ENCODE measurements around the gene RB1.

- TF ChIP-seq CTCF (IDR thresholded peaks at IDR 0.05) = no peak
- no peak for TF ChIP-seq MAX (IDR thresholded peaks at IDR 0.05)
- no peak for TF ChIP-seq REST (IDR thresholded peaks at IDR 0.05)
- TF ChIP-seq PBX3 (IDR thresholded peaks at IDR 0.05) = no peak
- TF ChIP-seq POLR2AphosphoS2 (conservative IDR thresholded peaks at IDR 0.05; ENCODE audit: low read length) = no peak
- TF ChIP-seq RAD21 (conservative IDR thresholded peaks at IDR 0.05 in 1 of 2, IDR thresholded peaks at IDR 0.05 in 1 of 2) = no peak
- no peak for TF ChIP-seq ATOH8 (CRISPR knock-in tag; IDR thresholded peaks at IDR 0.05; ENCODE audit: low read depth)
- no peak for TF ChIP-seq PHF8 (IDR thresholded peaks at IDR 0.05; ENCODE audit: borderline replicate concordance, low read depth)
- TF ChIP-seq ZFP36 (IDR thresholded peaks at IDR 0.05; ENCODE audit: borderline replicate concordance, partially characterized antibody) = no peak
- no peak for TF ChIP-seq CBX2 (IDR thresholded peaks at IDR 0.05; ENCODE audit: borderline replicate concordance, low read depth)
Measured at GRCh38 chr13:48263196-48263595, 40.4 kb upstream of the RB1 start.

All from A549 (cell line).